ENCODE measurements around the gene MAPKAPK3.
"Not testable (repeated sequence)": the region's sequence is repeated elsewhere in the genome, so short reads cannot be mapped to it uniquely, and the experiment has no call there.

MAPKAPK3 gene

DNA sequence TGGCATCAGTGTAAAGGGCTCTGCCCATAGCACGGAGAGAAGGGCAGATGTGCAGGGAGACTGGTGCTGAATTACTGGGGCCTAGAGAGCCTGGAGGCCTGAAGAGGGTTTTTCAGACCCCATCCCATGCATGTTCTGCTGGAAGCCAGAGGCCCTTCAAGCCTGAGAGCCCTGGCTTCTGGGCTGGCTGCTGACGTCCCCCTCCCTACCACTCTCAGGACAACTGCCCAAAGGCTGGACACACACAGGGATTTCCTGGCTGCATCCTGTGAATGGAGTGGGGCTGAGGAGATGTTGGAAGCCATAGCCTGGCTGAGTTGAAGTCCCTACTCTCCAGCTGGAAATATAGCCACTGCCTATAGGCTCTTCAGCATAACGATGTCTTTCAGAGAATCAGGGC, 40.9 kb downstream of the MAPKAPK3 start:
- DNase-seq, result no peak

DNA sequence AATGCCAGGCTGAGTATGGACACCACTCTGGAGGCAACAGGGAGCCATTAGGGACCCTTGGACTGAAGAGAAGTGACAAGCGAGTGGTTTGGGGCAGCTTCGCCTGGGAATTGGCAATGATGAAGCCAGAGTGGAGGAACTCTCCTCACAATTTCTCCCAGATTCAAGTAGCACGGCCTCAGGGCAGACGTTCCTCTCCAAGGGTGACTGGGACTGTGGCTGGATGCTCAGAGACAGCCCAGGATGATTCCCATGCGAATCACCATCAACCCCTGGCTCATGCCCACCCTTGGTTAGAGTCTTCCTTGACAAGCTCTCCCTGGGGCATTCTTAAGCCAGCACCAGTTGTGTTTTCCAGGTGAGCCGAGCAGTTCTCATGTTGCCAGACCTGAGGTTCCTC, 41.5 kb downstream of the MAPKAPK3 start:
- no peak for DNase-seq

DNA sequence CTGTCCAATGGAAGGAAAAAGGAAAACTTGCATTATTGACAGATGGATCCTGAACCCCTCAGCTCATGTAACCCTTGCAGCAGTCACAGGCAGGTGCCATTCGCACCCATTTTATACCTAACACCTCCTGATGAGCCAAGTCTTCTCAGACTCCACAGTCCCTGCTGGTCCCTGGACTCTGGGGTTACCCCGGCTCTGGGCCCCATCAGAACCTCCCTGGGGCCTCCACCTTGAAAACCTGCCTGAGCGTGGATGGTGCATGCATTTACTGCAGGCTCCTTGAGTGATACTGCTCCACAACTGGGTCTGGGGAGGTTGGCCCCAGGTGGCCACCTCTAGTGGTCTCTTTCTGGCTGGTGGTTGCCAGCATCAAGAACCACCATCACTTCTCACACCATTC, 41.9 kb downstream of the MAPKAPK3 start:
- no peak for DNase-seq

DNA sequence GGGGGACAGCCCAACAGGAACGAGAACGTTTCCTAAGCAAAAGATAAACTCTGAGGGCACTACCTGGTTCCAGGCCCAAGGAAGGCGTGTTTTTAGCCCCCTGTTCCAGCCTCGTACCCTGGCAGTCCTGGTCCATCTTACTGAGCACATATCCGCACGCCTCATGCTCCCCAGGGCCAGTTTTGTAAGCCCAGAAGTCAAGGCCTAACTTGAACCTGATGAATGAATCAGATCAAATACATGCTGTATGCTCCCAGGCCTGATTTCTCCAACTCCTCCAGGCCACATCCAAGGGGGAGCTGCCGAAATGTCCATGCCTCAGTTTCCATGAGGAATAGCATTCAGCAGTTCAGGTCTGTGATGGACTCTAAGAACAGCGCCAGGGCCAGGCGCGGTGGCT, 43.4 kb downstream of the MAPKAPK3 start:
- no peak for DNase-seq

DNA sequence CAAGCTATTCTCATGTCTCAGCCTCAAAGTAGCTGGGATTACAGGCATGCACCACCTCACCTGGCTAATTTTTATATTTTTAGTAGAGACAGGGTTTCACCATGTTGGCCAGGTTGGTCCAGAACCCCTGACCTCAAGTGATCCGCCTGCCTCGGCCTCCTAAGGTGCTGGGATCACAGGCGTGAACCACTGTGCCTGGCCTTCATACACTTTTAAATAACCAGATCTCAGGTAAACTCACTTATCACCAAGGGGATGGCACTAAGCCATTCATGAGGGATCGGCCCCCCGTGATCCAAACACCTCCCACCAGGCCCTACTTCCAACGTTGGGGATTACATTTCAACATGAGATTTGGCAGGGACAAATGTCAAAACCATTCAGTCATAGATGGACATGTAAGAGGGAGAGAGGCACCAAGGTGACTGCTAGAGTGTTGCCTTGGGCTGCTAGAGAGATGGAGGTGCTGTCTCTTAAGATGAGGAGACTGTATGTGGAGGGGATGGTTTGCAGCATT, 44.4 kb downstream of the MAPKAPK3 start:
- DNase-seq, result no peak

DNA sequence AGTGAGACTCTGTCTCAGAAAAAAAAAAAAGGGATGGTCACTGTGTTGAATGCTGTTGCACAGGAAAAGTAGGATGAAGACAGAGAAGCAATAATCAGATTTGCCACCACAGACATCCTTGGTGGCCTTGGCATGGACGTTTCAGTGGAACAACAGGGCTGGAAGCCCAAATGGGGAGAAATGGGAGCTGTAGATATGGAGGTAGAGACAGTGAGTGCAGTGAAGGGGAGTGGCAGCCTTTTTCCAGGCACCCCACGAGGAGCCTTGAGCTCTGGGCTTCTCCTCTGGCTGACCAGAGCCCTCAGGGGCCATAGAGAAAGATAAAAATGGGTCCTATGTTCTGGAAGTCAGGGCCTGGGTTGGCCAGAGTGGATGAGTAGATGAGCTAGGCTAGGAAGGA, 45.5 kb downstream of the MAPKAPK3 start:
- DNase-seq, result no peak

DNA sequence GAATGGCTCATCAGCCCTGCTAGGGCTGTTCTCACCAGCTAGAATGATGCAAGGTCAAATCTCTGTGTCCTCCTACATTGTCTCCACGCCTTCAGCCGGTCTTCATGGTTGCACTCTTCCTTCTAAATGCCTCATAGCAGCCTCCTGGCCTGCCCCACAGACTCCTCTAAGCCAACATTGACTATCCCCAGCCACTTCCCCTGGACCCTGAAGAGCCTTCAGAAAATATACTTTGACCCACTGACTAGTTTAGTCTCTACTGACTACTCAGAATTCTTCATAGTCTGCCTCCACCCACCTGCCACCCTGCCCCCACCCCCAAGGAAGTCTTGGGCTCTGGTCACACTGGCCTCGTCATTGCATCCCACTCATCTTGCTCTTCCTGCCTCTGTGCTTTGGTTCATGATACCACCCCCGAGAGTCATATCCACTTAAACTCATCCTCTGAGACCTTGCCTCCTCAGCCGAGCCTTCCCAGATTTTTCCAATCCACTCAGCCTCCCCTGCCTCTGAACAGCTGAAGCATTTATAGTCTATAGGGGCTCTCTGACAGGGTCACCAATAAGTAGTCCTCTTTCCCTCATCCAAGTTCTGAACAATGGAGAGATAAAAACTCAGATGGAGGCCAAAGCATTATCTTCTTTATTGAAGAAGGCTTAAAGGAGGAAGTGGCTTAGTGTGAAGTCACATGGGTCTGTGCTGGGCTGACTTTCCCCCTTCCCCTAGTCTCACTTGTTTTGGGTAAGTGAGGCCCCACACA, 48.3 kb downstream of the MAPKAPK3 start:
- no peak for DNase-seq

DNA sequence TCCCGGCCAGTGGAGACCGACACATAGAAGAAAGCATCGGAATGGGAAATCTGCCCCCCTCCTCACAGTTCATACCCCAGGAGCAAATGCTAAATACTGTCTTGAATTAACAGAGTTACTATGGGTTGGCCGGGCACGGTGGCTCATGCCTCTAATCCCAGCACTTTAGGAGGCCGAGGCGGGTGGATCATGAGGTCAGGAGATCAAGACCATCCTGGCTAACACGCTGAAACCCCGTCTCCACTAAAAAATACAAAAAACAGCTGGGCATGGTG, 48.8 kb downstream of the MAPKAPK3 start:
- not testable (repeated sequence) for DNase-seq

DNA sequence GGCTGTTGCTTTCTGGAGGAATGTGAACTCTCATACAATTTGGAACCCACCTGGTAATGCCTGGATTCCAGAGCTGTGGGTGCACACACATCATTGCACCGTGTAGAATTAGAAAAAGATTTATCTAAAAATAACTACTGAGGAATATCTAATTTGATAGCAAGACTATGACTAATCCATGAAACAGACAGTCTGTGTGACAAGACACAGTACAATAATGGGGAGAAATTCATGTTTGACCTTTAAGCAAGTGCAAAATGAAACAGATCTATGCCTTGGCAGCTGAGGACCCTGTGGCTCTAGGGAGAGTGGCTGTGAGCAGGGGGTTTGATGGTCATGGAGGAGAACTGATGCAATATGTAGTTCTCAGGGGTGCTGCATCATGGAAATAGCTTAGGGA, 49.9 kb downstream of the MAPKAPK3 start:
- DNase-seq, result no peak

DNA sequence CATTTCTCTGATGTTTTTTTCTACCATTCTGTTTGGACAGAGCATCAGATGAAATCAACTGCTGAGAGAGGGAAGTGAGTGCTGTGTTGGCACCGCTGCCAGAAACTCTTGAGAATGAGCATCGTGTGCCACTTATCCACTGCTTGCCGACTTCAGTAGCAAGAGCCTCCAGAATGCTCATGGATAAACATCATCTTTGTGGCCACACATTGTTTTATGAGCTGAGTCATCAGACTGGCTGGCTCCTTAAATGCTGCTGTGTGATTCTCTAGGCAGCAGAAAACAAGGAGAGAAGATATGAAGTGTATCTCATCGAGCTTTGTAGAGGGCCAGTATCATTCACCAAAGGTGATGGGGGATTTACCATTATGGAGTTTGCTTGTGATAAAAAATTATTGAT, 54.4 kb downstream of the MAPKAPK3 start:
- no peak for DNase-seq

DNA sequence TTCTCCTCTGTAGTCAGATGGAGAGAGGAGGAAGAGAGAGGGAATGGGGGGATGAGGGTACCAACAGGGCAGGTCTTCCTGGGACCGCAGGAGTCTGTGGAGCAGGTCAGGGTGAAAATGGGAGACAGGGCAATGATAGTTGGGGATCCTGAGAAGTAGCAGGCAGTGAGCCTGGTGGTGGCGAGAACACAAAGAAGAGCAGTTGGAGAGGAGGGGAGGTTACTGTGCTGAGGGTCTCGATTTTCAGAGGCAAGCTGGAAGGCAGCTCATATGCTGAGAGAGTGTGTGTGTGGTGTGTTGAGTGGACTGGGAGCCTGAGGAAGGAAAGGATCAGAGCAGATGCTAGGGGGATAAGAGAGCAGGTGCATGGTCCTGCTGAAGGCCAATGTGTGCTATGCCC, 55.7 kb downstream of the MAPKAPK3 start:
- DNase-seq, result no peak

DNA sequence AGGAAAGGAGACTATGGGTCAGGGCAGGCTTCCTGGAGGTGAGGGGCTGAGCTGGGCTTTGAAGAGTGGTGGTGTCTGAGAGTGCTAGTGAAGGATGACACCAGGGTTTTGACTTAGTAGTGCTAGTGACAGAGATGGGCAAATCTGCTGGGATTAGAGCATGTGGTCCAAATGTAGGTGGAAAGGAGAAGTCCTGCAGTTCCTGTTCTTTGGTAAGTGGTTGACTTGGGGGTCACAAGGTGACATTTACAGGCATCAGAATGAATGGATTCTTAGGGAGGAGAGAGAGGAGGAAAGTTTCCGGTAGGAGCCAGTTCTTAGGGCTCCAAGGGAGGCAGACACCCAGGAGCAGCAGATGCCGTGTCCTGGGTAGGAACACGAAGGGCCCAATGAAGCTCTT, 57.0 kb downstream of the MAPKAPK3 start:
- DNase-seq, result no peak

DNA sequence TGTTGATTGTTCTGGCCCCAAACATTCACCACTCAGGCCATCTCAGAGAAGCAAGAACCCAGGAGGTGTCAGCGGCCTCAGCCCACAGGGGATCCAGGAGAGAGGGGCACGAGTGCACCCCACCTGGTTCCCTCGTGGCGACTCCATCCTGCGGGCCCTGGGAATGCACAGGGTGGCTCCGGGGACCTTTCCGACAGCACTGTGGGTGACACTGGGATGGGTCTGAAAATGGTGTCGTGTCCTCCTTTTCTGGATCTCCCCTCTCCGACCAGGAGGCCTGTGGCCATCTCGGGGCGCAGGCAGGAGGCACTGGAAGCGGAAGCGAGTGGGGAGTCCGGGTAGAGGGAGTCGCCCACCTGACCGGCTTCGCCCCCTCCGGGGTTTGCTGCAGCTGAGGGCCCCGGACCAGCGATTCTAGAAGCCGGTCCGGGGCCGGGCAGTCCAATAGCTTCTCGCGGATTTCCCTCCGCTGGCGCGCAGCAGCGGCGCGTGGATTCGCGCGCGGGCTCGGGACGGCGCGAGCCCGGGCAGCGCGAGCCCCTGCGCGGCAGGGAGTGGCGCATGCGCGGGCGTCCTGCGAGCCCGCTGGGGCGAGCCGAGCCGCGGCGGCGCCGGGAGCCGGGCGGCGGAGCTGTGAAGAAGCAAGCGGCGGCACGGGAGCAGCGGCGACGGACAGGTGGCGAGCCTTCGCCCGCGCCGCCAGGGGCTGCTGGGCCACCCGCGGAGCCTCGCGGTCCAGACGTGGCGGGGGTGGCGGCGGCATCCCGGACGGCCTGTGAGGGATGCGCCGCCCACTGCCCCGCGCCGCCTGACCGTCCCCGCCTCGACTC, 57.6 kb downstream of the MAPKAPK3 start, which contains the start of gene DOCK3:
Gene DOCK3 (plus strand): TSS at position 579 of the 830 bp plus-strand sequence. CDS start 337 bp downstream, outside the sequence.
- peak; percentile 57 for DNase-seq

DNA sequence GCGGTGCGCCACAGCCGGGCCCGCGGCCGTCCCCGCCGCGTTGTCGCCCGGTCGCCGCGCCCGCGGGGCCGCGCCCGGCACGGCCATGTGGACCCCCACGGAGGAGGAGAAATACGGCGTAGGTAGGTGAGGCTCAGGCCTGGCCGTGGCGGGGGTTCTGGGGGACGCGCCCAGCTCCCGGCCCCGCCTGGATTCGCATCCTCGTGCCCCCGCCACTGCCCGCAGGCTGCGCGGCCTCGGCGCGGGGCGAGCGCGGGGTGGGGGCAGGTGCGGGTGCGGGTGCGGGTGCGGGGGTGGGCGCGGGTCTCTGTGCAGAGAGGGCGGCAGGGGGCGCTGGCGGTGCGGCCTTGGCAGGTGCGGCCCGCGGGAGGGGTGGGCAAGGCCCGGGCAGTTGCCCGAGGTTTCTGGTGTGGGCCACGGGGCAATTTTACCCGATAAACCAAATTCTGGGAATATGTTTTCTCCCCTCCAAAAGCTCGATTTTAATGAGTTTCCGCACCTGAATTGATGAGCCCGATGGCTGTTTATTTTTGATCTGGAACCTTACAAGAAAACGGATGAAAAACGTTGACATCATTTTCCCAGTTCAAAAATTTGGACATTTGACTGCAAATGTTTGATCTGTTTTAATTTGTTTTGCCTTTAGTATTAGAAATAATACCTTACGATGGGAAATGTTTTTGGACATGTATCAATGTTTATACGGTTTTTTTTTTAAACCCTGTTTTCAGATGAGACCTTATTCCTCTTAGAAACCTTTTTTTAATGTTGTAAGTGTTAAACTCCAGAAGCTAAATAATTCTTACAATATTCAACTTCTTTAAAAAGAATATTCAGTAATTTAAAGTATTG, 58.5 kb downstream of the MAPKAPK3 start:
- DNase-seq, result no peak

DNA sequence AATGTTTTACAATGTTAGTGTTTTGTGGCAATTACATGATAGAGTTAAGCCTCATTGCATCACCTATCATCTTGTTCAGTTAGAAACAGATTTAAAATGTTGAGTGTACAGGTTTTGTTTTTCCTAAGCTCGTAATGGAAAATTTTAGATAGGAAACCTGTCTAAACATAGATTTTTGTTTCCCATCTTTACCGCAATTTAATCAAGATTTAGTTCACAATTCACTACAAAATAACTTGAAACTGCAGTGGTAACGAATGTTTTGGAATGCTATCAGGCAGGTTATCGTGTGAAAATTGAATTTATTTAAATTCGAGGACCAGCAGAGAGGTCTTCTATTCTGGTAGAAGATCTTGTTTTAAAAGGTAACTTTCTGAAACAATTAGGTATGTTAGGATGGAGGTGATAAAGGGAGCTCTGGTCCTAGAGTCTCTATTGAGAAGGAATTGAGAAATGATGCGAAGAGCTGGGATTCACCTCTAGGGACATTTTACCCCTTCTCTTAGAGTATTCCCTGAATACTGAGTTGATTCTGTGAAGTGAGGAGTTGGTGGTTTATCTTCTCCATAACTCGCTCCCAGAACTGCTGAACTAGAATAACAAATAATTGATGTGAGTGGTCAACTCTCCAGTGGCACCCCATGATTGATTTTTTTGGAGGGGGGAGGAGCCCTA, 59.2 kb downstream of the MAPKAPK3 start:
- no peak for DNase-seq

DNA sequence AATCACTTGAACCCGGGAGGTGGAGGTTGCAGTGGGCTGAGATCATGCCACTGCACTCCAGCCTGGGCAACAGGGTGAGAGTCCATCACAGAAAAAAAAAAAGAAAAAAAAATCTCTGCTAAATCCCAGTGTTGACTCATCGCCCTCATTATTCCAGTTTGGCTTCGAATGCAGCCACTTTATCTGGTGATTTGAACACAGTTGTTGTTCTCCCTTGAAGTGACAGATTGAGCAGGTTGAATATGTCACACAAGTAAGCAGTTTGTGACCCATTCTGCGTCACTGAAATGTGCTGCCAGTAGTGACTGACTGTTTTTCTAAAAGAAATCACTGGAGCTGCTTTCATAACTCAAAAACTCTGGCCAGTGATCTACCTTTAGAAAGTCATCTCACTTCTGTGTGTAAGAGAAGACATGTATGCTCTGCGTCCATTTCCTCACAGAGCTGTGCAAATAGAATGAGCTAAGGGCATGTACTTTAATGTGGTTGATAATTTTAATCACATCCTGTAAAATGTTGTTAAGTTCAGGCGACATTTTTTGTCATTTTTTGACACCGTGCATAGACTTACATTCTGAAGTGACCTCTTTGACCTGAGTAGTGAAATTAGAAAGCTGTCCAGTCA, 70.3 kb downstream of the MAPKAPK3 start:
- no peak for DNase-seq

DNA sequence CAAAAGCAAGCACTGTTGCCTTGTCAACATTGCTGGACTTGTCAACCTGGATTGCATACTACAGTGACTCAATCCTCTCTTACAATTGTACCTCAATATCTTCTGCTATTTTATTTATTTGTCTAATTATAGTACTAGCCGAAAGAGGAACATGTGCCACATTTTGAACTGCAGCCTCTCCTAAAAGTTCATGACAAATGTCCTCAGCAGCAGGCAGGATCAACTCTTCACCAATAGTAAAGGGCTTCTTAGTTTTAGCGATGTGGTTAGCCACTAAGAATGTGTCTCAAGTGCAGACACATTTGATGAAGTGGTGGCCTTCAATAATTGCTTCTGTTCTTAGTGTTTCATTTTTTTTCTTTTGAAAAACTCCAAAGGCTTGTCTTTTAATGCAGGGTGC, 71.0 kb downstream of the MAPKAPK3 start:
- DNase-seq, result no peak

DNA sequence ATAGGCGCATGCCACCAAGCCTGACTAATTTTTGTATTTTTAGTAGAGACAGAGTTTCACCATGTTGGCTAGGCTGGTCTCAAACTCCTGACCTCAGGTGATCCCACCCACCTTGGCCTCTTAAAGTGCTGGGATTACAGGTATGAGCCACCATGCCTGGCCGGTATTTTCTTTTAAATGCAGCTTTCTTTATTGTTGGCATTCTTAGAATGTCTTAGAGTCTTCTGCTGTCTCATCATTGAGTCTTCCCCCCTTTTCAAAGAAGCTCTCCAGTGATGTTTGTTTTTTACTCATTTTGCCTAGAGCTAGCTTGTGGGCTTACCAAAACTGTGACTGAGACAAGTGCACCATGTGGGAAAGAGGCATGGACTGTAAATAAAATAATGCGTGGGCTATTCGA, 71.7 kb downstream of the MAPKAPK3 start:
- DNase-seq, result not testable (repeated sequence)

DNA sequence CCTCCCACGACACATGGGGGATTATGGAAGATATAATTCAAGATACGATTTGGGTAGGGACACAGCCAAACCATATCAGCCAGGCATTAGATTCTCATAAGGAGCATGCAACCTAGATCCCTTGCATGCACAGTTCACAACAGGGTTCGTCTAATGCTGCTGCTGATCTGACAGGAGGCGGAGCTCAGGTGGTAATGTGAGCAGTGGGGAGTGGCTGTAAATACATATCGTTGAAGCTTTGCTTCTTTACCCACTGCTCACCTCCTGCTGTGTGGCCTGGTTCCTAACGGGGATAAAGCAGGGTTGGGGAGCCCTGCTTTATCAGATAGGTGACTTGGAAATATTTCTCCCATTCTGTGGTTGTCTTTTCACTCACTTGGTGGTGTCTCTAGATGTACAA, 72.6 kb downstream of the MAPKAPK3 start:
- DNase-seq, result no peak

DNA sequence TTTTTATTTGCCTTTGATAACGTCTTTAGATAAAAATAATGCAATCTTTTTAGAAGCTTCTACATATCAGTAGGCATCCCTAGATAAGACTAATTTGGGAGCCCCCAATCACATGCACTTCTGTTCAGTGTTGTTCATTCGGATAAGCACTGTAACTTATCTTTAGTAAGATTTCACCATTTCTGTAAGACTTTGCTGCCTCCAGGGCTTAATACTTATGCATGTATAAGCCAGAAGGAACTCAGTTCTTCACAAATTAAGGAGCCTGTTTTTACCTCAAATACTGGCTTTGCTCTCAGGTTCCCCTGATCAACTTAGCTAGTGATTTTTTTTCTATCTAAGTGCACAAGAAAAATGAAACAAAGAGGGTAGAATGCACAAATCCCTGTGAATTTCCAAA, 78.1 kb downstream of the MAPKAPK3 start:
- DNase-seq, result no peak

DNA sequence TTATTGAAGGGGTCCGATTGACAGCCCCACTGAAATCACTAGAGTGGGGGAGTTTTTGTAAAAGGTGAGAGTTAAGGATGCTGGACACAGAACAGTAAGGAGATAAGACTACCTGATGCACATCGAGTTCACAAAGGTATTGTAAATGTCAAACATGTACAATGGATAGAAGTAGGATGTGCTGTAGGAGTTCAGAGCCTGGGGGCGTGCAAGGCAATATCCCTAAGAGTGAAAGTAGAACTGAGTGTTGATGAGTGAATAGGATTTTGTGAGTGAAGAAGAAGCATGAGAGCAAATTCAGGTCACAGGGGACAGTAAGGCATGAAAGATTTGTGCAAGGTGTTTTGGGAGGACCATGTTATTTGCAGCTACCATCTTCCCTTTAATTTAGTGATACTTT, 79.3 kb downstream of the MAPKAPK3 start:
- DNase-seq, result no peak

DNA sequence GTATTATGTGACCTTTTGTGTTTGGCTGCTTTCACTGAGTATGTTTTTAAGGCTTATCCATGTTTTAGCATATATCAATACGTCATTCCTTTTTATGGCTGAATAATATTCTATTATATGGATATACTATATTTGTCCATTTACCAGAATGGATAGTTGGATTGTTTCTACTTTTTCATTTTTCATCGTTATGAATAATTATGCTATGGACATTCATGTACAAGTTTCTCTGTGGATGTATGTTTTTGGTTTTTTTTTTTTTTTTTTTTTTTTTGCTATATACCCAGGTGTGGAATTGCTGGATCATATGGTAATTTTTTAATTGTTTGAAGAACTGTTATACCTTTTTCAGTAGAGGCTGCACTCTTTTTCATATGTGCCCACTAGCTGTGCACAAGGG, 81.3 kb downstream of the MAPKAPK3 start:
- no peak for DNase-seq

Measured in right hindlimb (tissue), 1 donor.